ENCODE measurements around the gene SLC66A3. TPM values are rescaled to one million over a fixed set of nuclear protein-coding genes. Genes with fewer than 3 reads are reported as not detected.

The SLC66A3 gene
- total RNA-seq, 1 experiment from 2014 or later = 13.3 TPM

- Histone ChIP-seq H3K4me1 (ENCODE audit: insufficient read depth, low read length) (no peaks in the 10 kb centered on the region; the same call in 1 of the 2 replicates), H3K14ac (ENCODE audit: insufficient read depth, low read length) (no peak overlapping the region), H2AFZ (ENCODE audit: low read length) (no peak overlapping the region), H3K9ac (ENCODE audit: extremely low read depth, insufficient read length, low read length) (no peak overlapping the region), H4K20me1 (ENCODE audit: control insufficient read depth, insufficient read depth, insufficient read length) (no peaks in the 10 kb centered on the region), H3K27me3 (ENCODE audit: insufficient read depth, low read length) (no peaks in the 10 kb centered on the region), H2BK12ac (ENCODE audit: insufficient read length, low read depth, low read length) (no peak overlapping the region), H4K5ac (ENCODE audit: insufficient read length, low read depth, low read length) (no peak overlapping the region), H2BK5ac (ENCODE audit: insufficient read length, low read length) (no peak overlapping the region), H3K4me2 (ENCODE audit: insufficient read depth, insufficient read length, low read length) (no peak overlapping the region), H3K9me3 (ENCODE audit: control insufficient read depth, low read depth, low read length) (no peaks in the 10 kb centered on the region), H4K8ac (replicated peaks; ENCODE audit: insufficient read length, low read depth, low read length) (no peak overlapping the region), H3K27ac (ENCODE audit: insufficient read length, low read depth, low read length) (no peak overlapping the region), H2BK15ac (ENCODE audit: low read depth, low read length) (no peak overlapping the region), H2BK20ac (ENCODE audit: low read depth, low read length, poor library complexity, severe bottlenecking) (no peak overlapping the region), H3K79me2 (ENCODE audit: insufficient read depth, low read length) (no peaks in the 10 kb centered on the region), H2AK5ac (ENCODE audit: insufficient read length, low read length) (no peak overlapping the region), H3K56ac (ENCODE audit: insufficient read length, low read depth, low read length) (no peak overlapping the region), H3K4ac (ENCODE audit: low read depth, low read length) (no peak overlapping the region), H3T11ph (ENCODE audit: low read length) (no peak overlapping the region), H3K79me1 (ENCODE audit: insufficient read depth, low read depth, low read length, poor library complexity, severe bottlenecking) (no peaks in the 10 kb centered on the region), H3K23me2 (ENCODE audit: insufficient read length, low read depth, low read length, poor library complexity, severe bottlenecking) (peaks cover 11% of the 10 kb centered on the region), H2BK120ac (ENCODE audit: low read depth, low read length, poor library complexity, severe bottlenecking) (no peak overlapping the region), H3K23ac (ENCODE audit: insufficient read length, low read depth, low read length) (no peak overlapping the region), H4K91ac (ENCODE audit: insufficient read length, low read depth, low read length) (no peak overlapping the region), H3K18ac (ENCODE audit: insufficient read length, low read depth, low read length) (no peak overlapping the region)
- Mint-ChIP-seq H3K27ac (no peak overlapping the region), H3K4me1 (peaks cover 11 to 19% of the 10 kb centered on the region in 2 experiments), H3K27me3 (ENCODE audit: low read depth) (peaks cover 3% of the 10 kb centered on the region), H3K9me3 (no peaks in the 10 kb centered on the region), H3K4me3 (no peak overlapping the region), H3K36me3 (ENCODE audit: insufficient read depth in 1 of 3, low read depth in 3 of 3) (no peaks in the 10 kb centered on the region; a peak in 2 of 7 replicates)
- DNase-seq = no peak
- WGBS (ENCODE audit: extremely low coverage, insufficient read length, low lambda C conversion rate) = no CpG with 5 or more reads among the region's 5 CpGs
- no peak for TF ChIP-seq CTCF (conservative IDR thresholded peaks at IDR 0.05)
Observed at GRCh38 chr2:11134349-11134748, 20.9 kb upstream of the SLC66A3 start.
